Measurements from ENCODE around the gene DMXL2. TPM values are rescaled to one million over a fixed set of nuclear protein-coding genes. Genes with fewer than 3 reads are reported as not detected.
A peak's percentile ranks its signal among the peaks of the same experiment; 100 is the strongest.

Gene DMXL2
- total and polyA plus RNA-seq, 9 of the 15 experiments (the other 6 are each of a cell fraction or from before 2014, with no cell fraction given) = 9.3 to 57.7 (median 30.7) TPM

DNA sequence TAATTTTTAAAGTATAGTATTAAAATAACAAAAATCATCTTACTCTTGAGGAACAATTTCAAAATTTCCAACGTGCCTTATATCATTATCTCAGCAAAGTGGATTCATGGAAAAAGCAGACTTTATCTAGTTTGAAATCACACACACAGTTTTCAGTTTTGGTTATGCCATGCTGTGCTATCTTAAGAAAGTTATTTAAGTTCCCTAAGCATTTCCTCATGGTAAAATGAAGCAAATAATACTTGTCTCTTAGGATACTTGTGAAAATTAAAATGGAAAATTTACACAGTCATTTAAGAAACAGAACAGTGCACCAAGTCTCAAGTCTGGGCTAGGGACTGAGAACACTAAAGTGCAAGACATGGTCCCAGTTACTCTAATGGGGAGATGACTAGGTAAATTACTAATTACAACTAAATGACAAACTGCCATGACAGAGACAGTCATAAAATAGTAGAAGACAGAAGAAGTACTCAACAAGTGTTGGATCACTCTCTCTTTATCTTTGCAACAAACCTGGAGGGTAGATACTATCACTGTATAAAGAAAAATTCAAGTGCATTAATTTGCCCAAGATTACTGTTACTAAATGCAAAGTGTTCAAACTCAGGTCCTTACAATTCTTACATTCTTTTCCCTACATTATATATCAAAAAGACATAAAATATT is 44.8 kb downstream of the DMXL2 start (continued):
- TF ChIP-seq, protein P1, sequence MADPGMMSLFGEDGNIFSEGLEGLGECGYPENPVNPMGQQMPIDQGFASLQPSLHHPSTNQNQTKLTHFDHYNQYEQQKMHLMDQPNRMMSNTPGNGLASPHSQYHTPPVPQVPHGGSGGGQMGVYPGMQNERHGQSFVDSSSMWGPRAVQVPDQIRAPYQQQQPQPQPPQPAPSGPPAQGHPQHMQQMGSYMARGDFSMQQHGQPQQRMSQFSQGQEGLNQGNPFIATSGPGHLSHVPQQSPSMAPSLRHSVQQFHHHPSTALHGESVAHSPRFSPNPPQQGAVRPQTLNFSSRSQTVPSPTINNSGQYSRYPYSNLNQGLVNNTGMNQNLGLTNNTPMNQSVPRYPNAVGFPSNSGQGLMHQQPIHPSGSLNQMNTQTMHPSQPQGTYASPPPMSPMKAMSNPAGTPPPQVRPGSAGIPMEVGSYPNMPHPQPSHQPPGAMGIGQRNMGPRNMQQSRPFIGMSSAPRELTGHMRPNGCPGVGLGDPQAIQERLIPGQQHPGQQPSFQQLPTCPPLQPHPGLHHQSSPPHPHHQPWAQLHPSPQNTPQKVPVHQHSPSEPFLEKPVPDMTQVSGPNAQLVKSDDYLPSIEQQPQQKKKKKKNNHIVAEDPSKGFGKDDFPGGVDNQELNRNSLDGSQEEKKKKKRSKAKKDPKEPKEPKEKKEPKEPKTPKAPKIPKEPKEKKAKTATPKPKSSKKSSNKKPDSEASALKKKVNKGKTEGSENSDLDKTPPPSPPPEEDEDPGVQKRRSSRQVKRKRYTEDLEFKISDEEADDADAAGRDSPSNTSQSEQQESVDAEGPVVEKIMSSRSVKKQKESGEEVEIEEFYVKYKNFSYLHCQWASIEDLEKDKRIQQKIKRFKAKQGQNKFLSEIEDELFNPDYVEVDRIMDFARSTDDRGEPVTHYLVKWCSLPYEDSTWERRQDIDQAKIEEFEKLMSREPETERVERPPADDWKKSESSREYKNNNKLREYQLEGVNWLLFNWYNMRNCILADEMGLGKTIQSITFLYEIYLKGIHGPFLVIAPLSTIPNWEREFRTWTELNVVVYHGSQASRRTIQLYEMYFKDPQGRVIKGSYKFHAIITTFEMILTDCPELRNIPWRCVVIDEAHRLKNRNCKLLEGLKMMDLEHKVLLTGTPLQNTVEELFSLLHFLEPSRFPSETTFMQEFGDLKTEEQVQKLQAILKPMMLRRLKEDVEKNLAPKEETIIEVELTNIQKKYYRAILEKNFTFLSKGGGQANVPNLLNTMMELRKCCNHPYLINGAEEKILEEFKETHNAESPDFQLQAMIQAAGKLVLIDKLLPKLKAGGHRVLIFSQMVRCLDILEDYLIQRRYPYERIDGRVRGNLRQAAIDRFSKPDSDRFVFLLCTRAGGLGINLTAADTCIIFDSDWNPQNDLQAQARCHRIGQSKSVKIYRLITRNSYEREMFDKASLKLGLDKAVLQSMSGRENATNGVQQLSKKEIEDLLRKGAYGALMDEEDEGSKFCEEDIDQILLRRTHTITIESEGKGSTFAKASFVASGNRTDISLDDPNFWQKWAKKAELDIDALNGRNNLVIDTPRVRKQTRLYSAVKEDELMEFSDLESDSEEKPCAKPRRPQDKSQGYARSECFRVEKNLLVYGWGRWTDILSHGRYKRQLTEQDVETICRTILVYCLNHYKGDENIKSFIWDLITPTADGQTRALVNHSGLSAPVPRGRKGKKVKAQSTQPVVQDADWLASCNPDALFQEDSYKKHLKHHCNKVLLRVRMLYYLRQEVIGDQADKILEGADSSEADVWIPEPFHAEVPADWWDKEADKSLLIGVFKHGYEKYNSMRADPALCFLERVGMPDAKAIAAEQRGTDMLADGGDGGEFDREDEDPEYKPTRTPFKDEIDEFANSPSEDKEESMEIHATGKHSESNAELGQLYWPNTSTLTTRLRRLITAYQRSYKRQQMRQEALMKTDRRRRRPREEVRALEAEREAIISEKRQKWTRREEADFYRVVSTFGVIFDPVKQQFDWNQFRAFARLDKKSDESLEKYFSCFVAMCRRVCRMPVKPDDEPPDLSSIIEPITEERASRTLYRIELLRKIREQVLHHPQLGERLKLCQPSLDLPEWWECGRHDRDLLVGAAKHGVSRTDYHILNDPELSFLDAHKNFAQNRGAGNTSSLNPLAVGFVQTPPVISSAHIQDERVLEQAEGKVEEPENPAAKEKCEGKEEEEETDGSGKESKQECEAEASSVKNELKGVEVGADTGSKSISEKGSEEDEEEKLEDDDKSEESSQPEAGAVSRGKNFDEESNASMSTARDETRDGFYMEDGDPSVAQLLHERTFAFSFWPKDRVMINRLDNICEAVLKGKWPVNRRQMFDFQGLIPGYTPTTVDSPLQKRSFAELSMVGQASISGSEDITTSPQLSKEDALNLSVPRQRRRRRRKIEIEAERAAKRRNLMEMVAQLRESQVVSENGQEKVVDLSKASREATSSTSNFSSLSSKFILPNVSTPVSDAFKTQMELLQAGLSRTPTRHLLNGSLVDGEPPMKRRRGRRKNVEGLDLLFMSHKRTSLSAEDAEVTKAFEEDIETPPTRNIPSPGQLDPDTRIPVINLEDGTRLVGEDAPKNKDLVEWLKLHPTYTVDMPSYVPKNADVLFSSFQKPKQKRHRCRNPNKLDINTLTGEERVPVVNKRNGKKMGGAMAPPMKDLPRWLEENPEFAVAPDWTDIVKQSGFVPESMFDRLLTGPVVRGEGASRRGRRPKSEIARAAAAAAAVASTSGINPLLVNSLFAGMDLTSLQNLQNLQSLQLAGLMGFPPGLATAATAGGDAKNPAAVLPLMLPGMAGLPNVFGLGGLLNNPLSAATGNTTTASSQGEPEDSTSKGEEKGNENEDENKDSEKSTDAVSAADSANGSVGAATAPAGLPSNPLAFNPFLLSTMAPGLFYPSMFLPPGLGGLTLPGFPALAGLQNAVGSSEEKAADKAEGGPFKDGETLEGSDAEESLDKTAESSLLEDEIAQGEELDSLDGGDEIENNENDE (IDR thresholded peaks at IDR 0.05; ENCODE audit: low read depth, low read length) = no peak
- no peak for TF ChIP-seq NR2C1 (IDR thresholded peaks at IDR 0.05)
- TF ChIP-seq NR2C1 (tag; IDR thresholded peaks at IDR 0.05) = no peak
- TF ChIP-seq PBX2 (CRISPR knock-in tag; IDR thresholded peaks at IDR 0.05; ENCODE audit: low read depth) = no peak
- peak; percentile 85 for TF ChIP-seq PBX2 (tag; conservative IDR thresholded peaks at IDR 0.05; ENCODE audit: low read depth)
- TF ChIP-seq HDAC1 (IDR thresholded peaks at IDR 0.05) = no peak
- no peak for TF ChIP-seq MIER1 (IDR thresholded peaks at IDR 0.05; ENCODE audit: low read depth)
- peak; percentile 72 for TF ChIP-seq MAFG (tag; conservative IDR thresholded peaks at IDR 0.05)
- TF ChIP-seq, protein P2, sequence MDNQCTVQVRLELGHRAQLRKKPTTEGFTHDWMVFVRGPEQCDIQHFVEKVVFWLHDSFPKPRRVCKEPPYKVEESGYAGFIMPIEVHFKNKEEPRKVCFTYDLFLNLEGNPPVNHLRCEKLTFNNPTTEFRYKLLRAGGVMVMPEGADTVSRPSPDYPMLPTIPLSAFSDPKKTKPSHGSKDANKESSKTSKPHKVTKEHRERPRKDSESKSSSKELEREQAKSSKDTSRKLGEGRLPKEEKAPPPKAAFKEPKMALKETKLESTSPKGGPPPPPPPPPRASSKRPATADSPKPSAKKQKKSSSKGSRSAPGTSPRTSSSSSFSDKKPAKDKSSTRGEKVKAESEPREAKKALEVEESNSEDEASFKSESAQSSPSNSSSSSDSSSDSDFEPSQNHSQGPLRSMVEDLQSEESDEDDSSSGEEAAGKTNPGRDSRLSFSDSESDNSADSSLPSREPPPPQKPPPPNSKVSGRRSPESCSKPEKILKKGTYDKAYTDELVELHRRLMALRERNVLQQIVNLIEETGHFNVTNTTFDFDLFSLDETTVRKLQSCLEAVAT (IDR thresholded peaks at IDR 0.05) = no peak
- TF ChIP-seq RAD51 (IDR thresholded peaks at IDR 0.05; ENCODE audit: borderline replicate concordance, low read depth) = no peak
- TF ChIP-seq ZNF586 (CRISPR knock-in tag; conservative IDR thresholded peaks at IDR 0.05) = no peak
- TF ChIP-seq ZNF274 (IDR thresholded peaks at IDR 0.05; ENCODE audit: borderline replicate concordance, low read depth, low read length) = no peak
- TF ChIP-seq CSDE1 (IDR thresholded peaks at IDR 0.05) = no peak
- TF ChIP-seq HMG20B (CRISPR knock-in tag; IDR thresholded peaks at IDR 0.05) = no peak
